ENCODE measurements around the gene P3R3URF.

Gene P3R3URF

GRCh38 chr1:46206399-46206798 is 30.1 kb upstream of the P3R3URF start:
- Histone ChIP-seq H3K4me1 (ENCODE audit: insufficient read depth, low read length) (peaks cover 30% of the 10 kb centered on the region), H3K9ac (ENCODE audit: low read length) (no peak overlapping the region), H3K27ac (ENCODE audit: low read depth, low read length) (no peak overlapping the region), H3K36me3 (ENCODE audit: insufficient read depth, low read length) (no peaks in the 10 kb centered on the region), H3K4me3 (ENCODE audit: low read depth in 1 of 2, low read length in 2 of 2) (no peak overlapping the region), H3K27me3 (ENCODE audit: control insufficient read depth in 1 of 2, insufficient read depth in 2 of 2, low read length in 2 of 2) (no peaks in the 10 kb centered on the region), H3K9me3 (ENCODE audit: low read length) (no peaks in the 10 kb centered on the region)

- H3K27me3 ChIP-seq (ENCODE audit: control insufficient read depth in 1 of 2, insufficient read depth in 2 of 2, low read length in 2 of 2): no peaks in the 10 kb centered on the region
- H3K4me3 ChIP-seq (ENCODE audit: low read depth in 1 of 2, low read length in 2 of 2): no peak overlapping the region
- H3K36me3 ChIP-seq (ENCODE audit: insufficient read depth, low read length): no peaks in the 10 kb centered on the region
- peaks cover 30% of the 10 kb centered on the region for H3K4me1 ChIP-seq (ENCODE audit: insufficient read depth, low read length)
- H3K27ac ChIP-seq (ENCODE audit: low read depth, low read length): no peak overlapping the region
- H3K9me3 ChIP-seq (ENCODE audit: low read length): no peaks in the 10 kb centered on the region
- H3K9ac ChIP-seq (ENCODE audit: low read length): no peak overlapping the region
Measured at GRCh38 chr1:46205791-46206190, 29.5 kb upstream of the P3R3URF start.

GRCh38 chr1:46205141-46205540 is 28.9 kb upstream of the P3R3URF start:
- H3K9ac ChIP-seq (ENCODE audit: low read length): no peak overlapping the region
- H3K27ac ChIP-seq (ENCODE audit: low read depth, low read length): peak overlapping the region; percentile 3
- H3K4me1 ChIP-seq (ENCODE audit: insufficient read depth, low read length): peaks cover 30% of the 10 kb centered on the region
- no peaks in the 10 kb centered on the region for H3K27me3 ChIP-seq (ENCODE audit: control insufficient read depth in 1 of 2, insufficient read depth in 2 of 2, low read length in 2 of 2)
- H3K9me3 ChIP-seq (ENCODE audit: low read length): no peaks in the 10 kb centered on the region
- no peaks in the 10 kb centered on the region for H3K36me3 ChIP-seq (ENCODE audit: insufficient read depth, low read length)
- H3K4me3 ChIP-seq (ENCODE audit: low read depth in 1 of 2, low read length in 2 of 2): peak overlapping the region in 1 of 2 donors; percentile 92

- Histone ChIP-seq H3K36me3 (ENCODE audit: insufficient read depth, low read length) (no peaks in the 10 kb centered on the region), H3K9ac (ENCODE audit: low read length) (peak overlapping the region; percentile 93), H3K27me3 (ENCODE audit: control insufficient read depth in 1 of 2, insufficient read depth in 2 of 2, low read length in 2 of 2) (no peaks in the 10 kb centered on the region), H3K4me1 (ENCODE audit: insufficient read depth, low read length) (peaks cover 30% of the 10 kb centered on the region), H3K9me3 (ENCODE audit: low read length) (no peaks in the 10 kb centered on the region), H3K4me3 (ENCODE audit: low read depth in 1 of 2, low read length in 2 of 2) (peak overlapping the region; percentile 92), H3K27ac (ENCODE audit: low read depth, low read length) (peak overlapping the region; percentile 86)
Measured at GRCh38 chr1:46204406-46204742, 28.1 kb upstream of the P3R3URF start.

- H3K27me3 ChIP-seq (ENCODE audit: control insufficient read depth in 1 of 2, insufficient read depth in 2 of 2, low read length in 2 of 2): no peaks in the 10 kb centered on the region
- no peaks in the 10 kb centered on the region for H3K9me3 ChIP-seq (ENCODE audit: low read length)
- peak overlapping the region; percentile 93 for H3K9ac ChIP-seq (ENCODE audit: low read length)
- H3K36me3 ChIP-seq (ENCODE audit: insufficient read depth, low read length): no peaks in the 10 kb centered on the region
- peak overlapping the region; percentile 86 for H3K27ac ChIP-seq (ENCODE audit: low read depth, low read length)
- peaks cover 33% of the 10 kb centered on the region for H3K4me1 ChIP-seq (ENCODE audit: insufficient read depth, low read length)
- peak overlapping the region; percentile 92 for H3K4me3 ChIP-seq (ENCODE audit: low read depth in 1 of 2, low read length in 2 of 2)
Measured at GRCh38 chr1:46203738-46204405, 27.6 kb upstream of the P3R3URF start.

- peaks cover 26% of the 10 kb centered on the region for H3K36me3 ChIP-seq (ENCODE audit: insufficient read depth, low read length)
- no peak overlapping the region for H3K27ac ChIP-seq (ENCODE audit: low read depth, low read length)
- peaks cover 30% of the 10 kb centered on the region for H3K4me1 ChIP-seq (ENCODE audit: insufficient read depth, low read length)
- no peaks in the 10 kb centered on the region for H3K9me3 ChIP-seq (ENCODE audit: low read length)
- peak overlapping the region in 1 of 2 donors; percentile 84 for H3K4me3 ChIP-seq (ENCODE audit: low read depth in 1 of 2, low read length in 2 of 2)
- H3K9ac ChIP-seq (ENCODE audit: low read length): no peak overlapping the region
- no peaks in the 10 kb centered on the region for H3K27me3 ChIP-seq (ENCODE audit: control insufficient read depth in 1 of 2, insufficient read depth in 2 of 2, low read length in 2 of 2)
Measured at GRCh38 chr1:46199233-46199749, 23.0 kb upstream of the P3R3URF start.

GRCh38 chr1:46197964-46198811 is 21.9 kb upstream of the P3R3URF start, which contains the start of gene POMGNT1:
Gene POMGNT1 (minus strand): TSS chr1:46198434. CDS start chr1:46197821, 613 bp downstream.
- H3K36me3 ChIP-seq (ENCODE audit: insufficient read depth, low read length): peaks cover 36% of the 10 kb centered on the region
- H3K27ac ChIP-seq (ENCODE audit: low read depth, low read length): peak within 1 kb of the TSS; percentile 85
- H3K9me3 ChIP-seq (ENCODE audit: low read length): no peaks in the 10 kb centered on the region

GRCh38 chr1:46197560-46197963 is 21.3 kb upstream of the P3R3URF start:
- Histone ChIP-seq H3K4me3 (ENCODE audit: low read depth in 1 of 2, low read length in 2 of 2) (peak overlapping the region; percentile 93 to 99), H3K27me3 (ENCODE audit: control insufficient read depth in 1 of 2, insufficient read depth in 2 of 2, low read length in 2 of 2) (no peaks in the 10 kb centered on the region), H3K9me3 (ENCODE audit: low read length) (no peaks in the 10 kb centered on the region), H3K4me1 (ENCODE audit: insufficient read depth, low read length) (peaks cover 25% of the 10 kb centered on the region), H3K9ac (ENCODE audit: low read length) (peak overlapping the region; percentile 92), H3K36me3 (ENCODE audit: insufficient read depth, low read length) (peaks cover 42% of the 10 kb centered on the region), H3K27ac (ENCODE audit: low read depth, low read length) (peak overlapping the region; percentile 42)

More at GRCh38 chr1:46197964-46198811, 21.9 kb upstream of the P3R3URF start, which contains the start of gene POMGNT1:
- H3K4me3 ChIP-seq (ENCODE audit: low read depth in 1 of 2, low read length in 2 of 2): peak within 1 kb of the TSS; percentile 93 to 99
- peaks cover 26% of the 10 kb centered on the region for H3K4me1 ChIP-seq (ENCODE audit: insufficient read depth, low read length)
- no peaks in the 10 kb centered on the region for H3K27me3 ChIP-seq (ENCODE audit: control insufficient read depth in 1 of 2, insufficient read depth in 2 of 2, low read length in 2 of 2)
- H3K9ac ChIP-seq (ENCODE audit: low read length): peak within 1 kb of the TSS; percentile 92

- Histone ChIP-seq H3K4me3 (ENCODE audit: low read depth in 1 of 2, low read length in 2 of 2) (no peak overlapping the region), H3K27me3 (ENCODE audit: control insufficient read depth in 1 of 2, insufficient read depth in 2 of 2, low read length in 2 of 2) (no peaks in the 10 kb centered on the region), H3K36me3 (ENCODE audit: insufficient read depth, low read length) (peaks cover 50% of the 10 kb centered on the region), H3K9ac (ENCODE audit: low read length) (no peak overlapping the region), H3K27ac (ENCODE audit: low read depth, low read length) (no peak overlapping the region), H3K4me1 (ENCODE audit: insufficient read depth, low read length) (peaks cover 21% of the 10 kb centered on the region), H3K9me3 (ENCODE audit: low read length) (no peaks in the 10 kb centered on the region)
Measured at GRCh38 chr1:46196609-46197008, 20.3 kb upstream of the P3R3URF start.

GRCh38 chr1:46194641-46195193 is 18.4 kb upstream of the P3R3URF start:
- Histone ChIP-seq H3K9ac (ENCODE audit: low read length) (no peak overlapping the region), H3K36me3 (ENCODE audit: insufficient read depth, low read length) (peaks cover 60% of the 10 kb centered on the region), H3K4me1 (ENCODE audit: insufficient read depth, low read length) (peaks cover 21% of the 10 kb centered on the region), H3K9me3 (ENCODE audit: low read length) (no peaks in the 10 kb centered on the region), H3K27ac (ENCODE audit: low read depth, low read length) (no peak overlapping the region), H3K4me3 (ENCODE audit: low read depth in 1 of 2, low read length in 2 of 2) (no peak overlapping the region), H3K27me3 (ENCODE audit: control insufficient read depth in 1 of 2, insufficient read depth in 2 of 2, low read length in 2 of 2) (no peaks in the 10 kb centered on the region)

- Histone ChIP-seq H3K27ac (ENCODE audit: low read depth, low read length) (no peak overlapping the region), H3K4me3 (ENCODE audit: low read depth in 1 of 2, low read length in 2 of 2) (no peak overlapping the region), H3K36me3 (ENCODE audit: insufficient read depth, low read length) (peaks cover 65% of the 10 kb centered on the region), H3K9ac (ENCODE audit: low read length) (no peak overlapping the region), H3K4me1 (ENCODE audit: insufficient read depth, low read length) (peaks cover 20% of the 10 kb centered on the region), H3K9me3 (ENCODE audit: low read length) (no peaks in the 10 kb centered on the region), H3K27me3 (ENCODE audit: control insufficient read depth in 1 of 2, insufficient read depth in 2 of 2, low read length in 2 of 2) (no peaks in the 10 kb centered on the region)
Measured at GRCh38 chr1:46193984-46194570, 17.8 kb upstream of the P3R3URF start.
